HTR-8/SVneo (cell line): Measurements from ENCODE around the gene MED22.
"Not testable (repeated sequence)": the region's sequence is repeated elsewhere in the genome, so short reads cannot be mapped to it uniquely, and the experiment has no call there.

Experiments used
- DNase-seq: peaks from one replicate; pipeline ENCODE4 v3.0.0; 2011; ENCODE audit warnings: low spot score, mixed read lengths; ENCODE audit not compliant: insufficient read length
- FAIRE-seq: peaks from 2 replicates; lab custom pipeline; 2011; peaks lifted over from hg19 to GRCh38; lab: Jason Lieb, UNC

MED22 gene

DNA sequence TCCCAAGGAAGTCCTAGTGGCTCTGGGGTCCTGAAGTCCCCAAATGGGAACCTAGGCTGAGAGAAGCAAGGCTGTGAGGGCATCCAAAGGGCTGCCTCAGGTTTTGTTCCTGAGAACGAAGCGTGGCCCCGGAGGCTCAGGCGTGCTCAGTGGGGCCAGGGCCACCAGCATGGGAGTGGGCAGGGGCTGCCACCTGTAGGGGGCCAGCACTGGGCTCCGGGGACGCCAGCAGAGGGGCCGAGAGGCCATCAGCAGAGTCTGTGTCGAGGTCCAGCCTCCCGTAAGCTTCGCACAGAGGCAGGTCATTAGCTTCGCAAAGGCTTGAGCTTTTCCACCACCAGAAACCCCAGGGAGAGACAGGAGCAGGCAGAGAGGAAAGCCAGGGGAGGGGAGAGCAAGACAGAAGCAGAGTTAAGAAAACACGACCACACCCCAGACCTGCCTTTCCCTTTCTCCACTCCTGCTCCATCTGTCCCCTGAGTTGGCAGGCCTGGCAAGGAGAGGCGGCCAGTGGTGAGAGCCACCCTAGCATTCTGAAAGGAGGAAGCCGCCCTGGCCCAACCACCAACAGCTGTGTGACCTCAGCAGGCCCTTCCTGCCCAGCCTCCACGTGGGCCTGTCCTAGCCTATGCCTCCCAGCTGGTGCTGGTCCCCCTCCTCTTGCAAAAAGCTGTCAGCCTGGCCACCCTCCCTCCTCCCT is 6.4 kb downstream of the MED22 start:
- FAIRE-seq (no peak), DNase-seq (no peak)

GRCh38 chr9:133340916-133341315 is 7.0 kb downstream of the MED22 start:
- no peak for FAIRE-seq
- DNase-seq: no peak

- no peak for FAIRE-seq
- no peak for DNase-seq
Measured at GRCh38 chr9:133340256-133340655, 7.7 kb downstream of the MED22 start.

DNA sequence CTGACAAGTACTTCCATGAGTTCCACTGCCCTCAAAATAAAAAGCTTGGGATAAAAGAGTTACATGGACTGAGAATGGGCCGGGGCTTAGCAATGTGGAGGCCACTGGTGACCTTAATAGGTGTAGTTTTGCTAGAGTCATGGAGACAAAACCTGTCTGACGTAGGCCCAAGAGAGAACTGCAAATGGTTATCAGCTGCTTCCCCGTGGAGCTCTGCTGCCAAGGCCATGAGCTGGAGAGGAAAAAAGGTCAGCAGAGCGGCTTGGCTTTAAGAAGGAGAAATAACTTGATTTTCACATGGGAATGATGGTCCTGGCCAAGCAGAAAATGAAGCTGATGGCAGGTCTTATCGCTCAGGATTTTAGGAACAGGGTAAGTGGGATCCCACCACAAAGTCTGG is 8.3 kb downstream of the MED22 start:
- FAIRE-seq: no peak
- DNase-seq: no peak

DNA sequence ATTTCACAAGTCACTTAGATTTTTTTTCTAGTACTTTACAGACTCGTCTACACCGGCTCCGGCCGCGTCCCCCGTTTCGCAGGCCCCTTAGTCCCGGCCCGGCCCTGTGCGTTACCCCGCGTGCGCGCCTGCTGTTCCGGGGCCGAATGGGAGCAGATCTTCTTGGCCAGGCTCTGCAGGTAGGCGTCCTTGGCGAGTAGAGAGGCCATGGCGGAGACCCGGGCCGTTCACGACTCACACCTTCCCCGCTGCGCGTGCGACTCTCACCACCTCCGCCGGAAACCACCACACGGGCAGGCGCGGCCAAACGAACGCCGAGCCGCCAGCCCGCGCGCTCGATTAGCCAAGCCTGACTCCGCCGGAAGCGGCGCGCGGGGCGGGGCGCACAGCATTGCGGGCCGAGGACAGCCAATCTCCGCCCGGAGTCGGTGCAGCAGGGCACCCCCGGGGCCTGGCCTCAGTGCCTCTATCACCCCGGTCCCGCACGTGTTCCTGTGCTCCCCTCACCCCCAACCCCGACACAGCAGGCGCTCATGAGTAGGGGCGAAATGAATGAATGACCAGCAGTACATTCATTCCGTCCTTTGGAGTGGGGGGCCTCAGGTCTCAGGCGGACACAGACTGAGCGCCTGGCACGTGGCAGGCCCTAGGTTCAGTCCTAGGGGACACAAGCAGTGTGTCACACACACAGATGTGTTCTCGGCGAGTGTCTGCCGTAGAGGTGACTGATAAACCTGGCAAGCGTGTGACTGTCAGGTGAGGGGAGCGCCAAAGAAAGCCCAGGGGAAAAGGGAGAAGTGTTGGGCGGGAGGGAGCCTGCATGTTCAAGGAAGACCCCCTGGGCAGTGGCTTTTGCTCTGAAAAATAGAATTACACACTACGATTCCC is 11.8 kb downstream of the MED22 start, which contains the start of gene SURF6:
Gene SURF6 (minus strand): TSS at position 265 of the 888 bp plus-strand sequence. CDS start 56 bp downstream, at position 209.
- FAIRE-seq (peak; percentile 59), DNase-seq (peak; percentile 76)

DNA sequence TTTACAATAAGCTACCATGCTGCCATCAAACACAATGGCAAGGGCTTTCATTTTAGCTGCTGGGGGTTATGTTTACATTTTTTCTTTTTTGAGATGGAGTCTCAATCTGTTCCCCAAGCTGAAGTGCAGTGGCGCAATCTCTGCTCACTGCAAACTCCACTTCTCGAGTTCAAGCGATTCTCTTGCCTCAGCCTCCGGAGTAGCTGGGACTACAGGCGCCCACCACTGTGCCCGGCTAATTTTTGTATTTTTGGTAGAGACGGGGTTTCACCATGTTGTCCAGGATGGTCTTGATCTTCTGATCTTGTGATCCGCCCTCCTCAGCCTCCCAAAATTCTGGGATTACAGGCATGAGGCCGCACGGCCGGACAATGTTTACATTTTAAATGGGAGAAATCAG is 13.0 kb downstream of the MED22 start:
- not testable (repeated sequence) for DNase-seq, FAIRE-seq

GRCh38 chr9:133334161-133334560 is 13.8 kb downstream of the MED22 start:
- no peak for DNase-seq
- FAIRE-seq: no peak

GRCh38 chr9:133333566-133333965 is 14.4 kb downstream of the MED22 start:
- no peak for FAIRE-seq

GRCh38 chr9:133333011-133333410 is 14.9 kb downstream of the MED22 start:
- DNase-seq: no peak
- no peak for FAIRE-seq

More at GRCh38 chr9:133333566-133333965, 14.4 kb downstream of the MED22 start:
- DNase-seq: no peak

DNA sequence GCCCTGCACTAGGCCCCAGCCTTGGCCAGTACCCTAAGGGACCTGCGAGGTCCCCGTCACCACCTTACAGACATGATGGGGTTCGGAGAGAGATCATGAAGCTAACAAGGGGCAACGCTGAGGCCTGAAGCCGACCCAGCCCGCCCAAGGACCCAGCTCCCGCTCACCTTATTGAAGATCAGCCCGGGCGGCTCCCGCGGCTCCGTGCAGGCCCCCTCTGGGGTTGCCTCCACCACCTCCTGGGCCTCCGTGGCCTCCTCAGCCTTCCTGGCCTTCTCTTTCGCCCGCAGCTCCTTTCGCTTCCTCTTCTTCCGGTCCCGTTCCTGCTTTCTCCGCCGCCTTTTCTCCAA is 15.6 kb downstream of the MED22 start:
- DNase-seq (no peak), FAIRE-seq (no peak)

DNA sequence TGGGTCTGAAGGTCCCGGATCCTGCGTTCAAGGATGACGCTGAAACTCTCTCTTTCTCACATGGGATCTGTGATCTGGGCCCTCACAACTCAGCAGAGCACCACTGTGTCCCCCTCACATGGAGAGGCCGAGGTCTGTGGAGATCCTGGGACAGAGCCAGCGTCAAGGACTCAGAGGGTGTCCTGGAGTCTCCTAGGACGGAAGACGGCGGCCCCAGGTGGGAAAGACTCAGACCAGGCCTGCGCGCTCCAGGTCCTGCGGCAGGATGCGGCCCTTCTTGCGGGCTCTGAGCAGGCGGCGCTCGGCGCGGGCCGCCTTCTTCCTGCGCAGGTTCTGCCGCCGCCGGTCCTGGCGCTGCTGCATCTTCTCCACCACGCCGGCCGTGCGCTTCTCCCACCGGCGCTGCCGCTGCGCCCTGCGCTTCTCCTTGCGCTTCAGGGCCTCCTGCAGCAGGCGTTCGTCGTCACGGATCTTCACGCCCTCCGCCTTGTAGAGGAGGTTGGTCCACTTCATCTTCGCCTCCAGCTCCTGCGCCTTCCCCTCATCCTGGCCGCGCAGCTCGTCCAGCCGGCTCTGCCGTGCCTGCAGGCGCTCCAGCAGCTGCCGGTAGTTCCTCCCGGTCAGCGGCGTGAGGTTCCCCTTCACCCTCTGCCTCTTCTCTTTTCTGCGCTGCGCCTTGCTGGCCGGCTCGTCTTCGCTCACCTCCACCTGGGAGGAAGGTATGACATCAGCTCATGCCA is 16.1 kb downstream of the MED22 start:
- FAIRE-seq (no peak), DNase-seq (no peak)

DNA sequence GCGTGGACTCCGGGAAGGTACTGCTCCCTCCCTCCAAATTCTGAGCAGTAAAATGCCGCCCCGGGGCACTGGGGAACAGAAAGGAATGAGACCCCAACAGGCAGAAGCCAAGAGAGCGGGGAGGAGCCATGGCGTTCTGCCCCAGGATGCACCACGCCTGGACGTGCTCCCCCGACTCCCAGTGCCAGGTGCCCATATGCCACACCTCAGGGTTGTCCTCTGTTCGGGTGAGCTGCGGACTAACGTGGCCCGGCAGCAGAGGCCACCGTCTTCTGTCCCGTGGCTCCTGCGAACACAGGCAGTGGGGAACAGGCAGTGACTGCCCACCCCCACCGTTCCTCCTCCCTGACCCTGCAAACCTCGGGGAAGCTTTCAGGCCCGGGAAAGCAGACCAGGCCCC is 16.7 kb downstream of the MED22 start:
- DNase-seq: no peak
- no peak for FAIRE-seq

GRCh38 chr9:133329306-133330156 is 18.4 kb downstream of the MED22 start:
- FAIRE-seq, DNase-seq: not testable (repeated sequence)

DNA sequence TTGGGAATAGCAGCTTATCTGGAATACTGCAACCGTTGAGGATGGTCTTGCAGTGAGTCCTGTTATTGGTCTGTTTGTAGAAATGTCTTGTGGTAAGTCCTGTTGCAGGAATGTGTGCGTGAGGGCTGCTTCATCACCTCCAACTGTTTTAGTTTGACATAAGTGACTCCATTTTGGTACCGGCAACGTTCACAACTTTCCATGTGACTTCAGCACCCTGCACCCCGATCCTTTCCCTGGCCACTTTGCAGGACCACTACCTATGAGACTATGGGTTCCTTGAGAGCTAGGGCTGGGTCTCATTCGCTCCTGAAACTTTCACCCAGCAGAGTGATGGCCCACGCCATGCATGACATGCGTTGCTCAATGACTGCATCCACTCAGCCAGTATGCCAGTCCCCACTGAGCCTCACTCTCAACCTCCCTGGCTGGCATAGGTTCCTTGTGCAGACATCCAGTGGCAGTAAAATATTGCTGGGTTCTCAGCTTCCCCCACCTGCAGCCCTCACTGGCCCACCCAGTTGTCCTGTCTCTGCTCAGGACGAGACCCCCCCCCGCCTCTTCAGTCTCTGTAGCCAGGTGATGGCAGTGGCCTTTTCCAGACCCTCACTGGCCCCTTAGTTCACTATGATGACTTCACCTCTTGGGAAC is 20.0 kb downstream of the MED22 start:
- no peak for DNase-seq
- no peak for FAIRE-seq

DNA sequence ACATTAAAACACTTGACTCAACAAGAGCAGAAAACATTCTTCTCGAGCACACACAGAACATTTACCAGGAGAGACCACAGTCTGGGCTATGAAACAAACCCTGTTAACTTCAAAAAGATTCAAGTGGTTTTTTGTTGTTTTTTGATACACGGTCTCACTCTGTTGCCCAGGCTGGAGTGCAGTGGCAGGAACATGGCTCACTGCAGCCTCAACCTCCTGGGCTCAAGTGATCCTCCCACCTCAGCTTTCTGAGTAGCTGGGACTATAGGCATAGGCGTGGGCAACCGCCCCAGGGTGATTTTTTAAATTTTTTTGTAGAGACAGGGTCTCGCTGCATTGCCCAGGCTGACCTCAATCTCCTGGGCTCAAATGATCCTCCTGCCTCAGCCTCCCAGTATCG is 20.9 kb downstream of the MED22 start:
- not testable (repeated sequence) for FAIRE-seq, DNase-seq

- DNase-seq (no peak), FAIRE-seq (no peak)
Measured at GRCh38 chr9:133323991-133324703, 23.8 kb downstream of the MED22 start.

GRCh38 chr9:133323211-133323610 is 24.7 kb downstream of the MED22 start:
- FAIRE-seq (no peak), DNase-seq (no peak)

DNA sequence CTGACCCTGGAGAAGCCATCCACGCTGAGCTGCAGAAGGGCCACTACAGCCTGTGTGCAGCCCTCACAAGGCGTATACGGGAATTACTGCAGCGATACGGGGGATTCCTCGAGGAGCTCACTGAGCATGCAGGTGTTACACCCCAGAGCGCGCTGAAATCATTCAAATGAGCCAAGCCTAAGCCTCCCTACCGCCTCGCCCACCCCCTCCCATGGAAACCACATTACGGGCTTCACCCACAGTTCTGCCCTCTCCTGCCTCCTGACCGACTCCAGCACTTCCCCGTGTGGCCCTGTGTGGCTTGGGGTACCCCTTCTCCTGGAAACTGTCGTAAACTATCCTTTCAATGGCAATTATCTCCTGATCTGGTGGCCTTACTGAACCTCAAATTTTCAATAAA is 25.2 kb downstream of the MED22 start:
- FAIRE-seq (no peak), DNase-seq (no peak)
